SK-N-SH treated with all-trans-retinoic acid at 6 μM for 48 hours (cell line): Measurements from ENCODE around the gene NRARP.

Experiments
- CREB5 ChIP-seq: fragments of 250-450 bp; sonication (Bioruptor Pico); IDR thresholded peaks from 2 replicates; pipeline ENCODE4 v1.5.1; 2020; ENCODE audit warnings: low read depth, mild to moderate bottlenecking, moderate library complexity
- CSDC2 ChIP-seq: fragments of 250-450 bp; sonication (Bioruptor Pico); IDR thresholded peaks from 2 replicates; pipeline ENCODE4 v1.5.0; 2020; ENCODE audit warnings: mild to moderate bottlenecking, moderate library complexity
- GLIS3 ChIP-seq: fragments of 250-450 bp; sonication (Bioruptor Pico); IDR thresholded peaks from 2 replicates; pipeline ENCODE4 v1.5.0; 2020; ENCODE audit warnings: mild to moderate bottlenecking, moderate library complexity
- TOX ChIP-seq: fragments of 250-450 bp; sonication (Bioruptor Pico); IDR thresholded peaks from 2 replicates; pipeline ENCODE4 v1.8.0; 2021; ENCODE audit warnings: mild to moderate bottlenecking, moderate library complexity, borderline replicate concordance
- ZFP3 ChIP-seq: fragments of 250-450 bp; sonication (Bioruptor Pico); IDR thresholded peaks from 2 replicates; pipeline ENCODE4 v1.5.0; 2020; ENCODE audit warnings: mild to moderate bottlenecking, moderate library complexity
- ZNF565 ChIP-seq: fragments of 450-650 bp; formaldehyde crosslinking; conservative IDR thresholded peaks from 2 replicates; pipeline ENCODE4 v1.5.0; 2020; ENCODE audit warnings: low read depth, mild to moderate bottlenecking, moderate library complexity

GRCh38 chr9:137276473-137277328 lies 25.4 kb downstream of the NRARP start:
- TF ChIP-seq ZFP3 (CRISPR knock-in tag) = no peak
- TF ChIP-seq TOX (CRISPR knock-in tag) = no peak
- no peak for TF ChIP-seq ZNF565 (CRISPR knock-in tag)
- no peak for TF ChIP-seq CSDC2 (CRISPR knock-in tag)
- no peak for TF ChIP-seq CREB5 (CRISPR knock-in tag)
- TF ChIP-seq GLIS3 = no peak
